ENCODE measurements around the gene ARHGAP42. TPM values are rescaled to one million over a fixed set of nuclear protein-coding genes. Genes with fewer than 3 reads are reported as not detected.

ARHGAP42 gene
- total RNA-seq, 1 donor from 2014 or later: 0.16 TPM

DNA sequence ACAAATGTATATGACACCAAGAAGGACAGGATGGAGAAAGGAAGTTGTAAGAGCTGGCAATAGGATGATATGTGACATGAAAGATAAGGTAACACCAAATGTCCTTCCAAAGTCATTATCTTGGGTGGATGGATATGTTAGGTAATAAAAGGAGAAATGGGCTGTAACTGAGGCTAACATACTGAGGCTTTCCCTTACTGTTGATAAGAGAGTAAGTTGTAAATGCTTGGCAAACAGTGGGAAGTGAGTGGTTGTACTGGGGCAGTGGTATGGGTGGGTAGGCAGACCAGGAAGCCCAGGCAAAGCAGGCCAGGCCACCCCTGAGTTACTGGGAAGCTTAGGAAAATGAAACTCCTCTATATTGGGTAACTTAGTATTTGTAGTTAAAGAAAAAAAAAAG lies 73.7 kb downstream of the ARHGAP42 start:
- Mint-ChIP-seq H3K27ac (no peak overlapping the region), H3K4me3 (ENCODE audit: low read depth) (no peak overlapping the region), H3K9me3 (no peaks in the 10 kb centered on the region), H3K4me1 (ENCODE audit: low read depth) (no peaks in the 10 kb centered on the region), H3K36me3 (ENCODE audit: low read depth) (no peaks in the 10 kb centered on the region), H3K27me3 (ENCODE audit: low read depth) (no peaks in the 10 kb centered on the region)
- no peak for DNase-seq (ENCODE audit: low spot score)
- intact Hi-C loops (cut with micrococcal nuclease): no loop called here

DNA sequence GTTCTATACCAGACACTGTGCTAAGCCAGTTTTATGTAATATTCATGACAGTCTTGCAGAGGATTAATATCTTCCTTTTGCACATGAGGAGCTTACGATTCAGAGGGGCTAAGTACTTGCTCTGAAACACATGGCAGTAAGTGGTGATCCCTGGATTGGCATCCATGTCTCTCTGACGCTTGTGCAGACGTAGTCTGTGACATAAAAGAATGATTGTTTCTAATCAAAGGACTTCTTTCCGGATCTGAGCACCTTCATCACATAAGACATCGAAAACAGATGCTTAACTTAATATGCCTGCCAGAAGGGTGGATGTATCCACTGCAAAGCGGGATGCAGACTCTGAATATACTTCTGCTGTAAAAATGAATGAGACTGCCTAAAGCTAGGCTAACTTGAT lies 74.8 kb downstream of the ARHGAP42 start:
- Mint-ChIP-seq H3K9me3 (no peaks in the 10 kb centered on the region), H3K27ac (no peak overlapping the region), H3K27me3 (ENCODE audit: low read depth) (no peaks in the 10 kb centered on the region), H3K4me1 (ENCODE audit: low read depth) (no peaks in the 10 kb centered on the region), H3K36me3 (ENCODE audit: low read depth) (no peaks in the 10 kb centered on the region), H3K4me3 (ENCODE audit: low read depth) (no peak overlapping the region)
- intact Hi-C loops (cut with micrococcal nuclease): no loop called here
- no peak for DNase-seq (ENCODE audit: low spot score)

DNA sequence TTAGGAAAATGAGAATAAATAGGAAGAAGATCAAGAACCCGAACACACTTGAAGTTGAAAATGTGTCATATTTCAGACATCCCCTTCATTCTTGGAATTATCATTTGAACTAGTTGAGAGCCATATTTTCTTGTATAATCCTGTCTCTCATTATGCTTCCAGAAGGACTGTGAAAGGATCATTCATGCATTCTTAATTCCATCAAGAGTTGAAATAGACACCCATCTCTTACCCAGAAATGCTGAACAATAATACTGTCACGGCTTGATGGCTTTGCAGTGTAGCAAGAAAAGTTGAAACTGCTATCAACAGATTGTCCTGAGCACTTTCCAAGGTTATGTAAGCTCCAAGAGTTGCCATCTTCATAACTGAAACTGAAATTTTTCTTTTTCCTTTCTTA lies 79.7 kb downstream of the ARHGAP42 start:
- intact Hi-C loops (cut with micrococcal nuclease): no loop called here
- Mint-ChIP-seq H3K9me3 (no peaks in the 10 kb centered on the region), H3K36me3 (ENCODE audit: low read depth) (no peaks in the 10 kb centered on the region), H3K4me1 (ENCODE audit: low read depth) (no peaks in the 10 kb centered on the region), H3K27ac (no peak overlapping the region), H3K27me3 (ENCODE audit: low read depth) (no peaks in the 10 kb centered on the region), H3K4me3 (ENCODE audit: low read depth) (no peak overlapping the region)
- no peak for DNase-seq (ENCODE audit: low spot score)

DNA sequence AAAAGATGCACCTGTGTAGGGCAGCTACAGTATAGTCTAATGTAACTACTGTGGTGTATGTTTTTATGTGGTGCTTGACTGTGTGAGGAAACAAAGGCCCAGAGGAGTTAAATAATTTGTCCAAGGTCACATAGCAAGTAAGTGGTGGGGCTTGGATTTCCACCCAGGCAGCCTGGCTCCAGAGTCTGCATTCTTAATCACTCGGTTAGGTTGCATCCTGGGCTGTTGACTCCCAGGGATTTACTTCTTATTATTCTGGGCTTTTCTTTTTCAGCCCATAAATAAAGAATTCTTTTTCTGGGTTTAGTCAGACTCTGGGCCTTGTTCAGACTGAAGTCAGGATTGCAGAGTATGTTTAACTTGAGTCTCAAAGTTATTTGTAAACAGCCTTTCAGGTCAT lies 82.1 kb downstream of the ARHGAP42 start:
- H3K4me3 Mint-ChIP-seq (ENCODE audit: low read depth): no peak overlapping the region
- no peaks in the 10 kb centered on the region for H3K27me3 Mint-ChIP-seq (ENCODE audit: low read depth)
- no peak for DNase-seq (ENCODE audit: low spot score)
- no peaks in the 10 kb centered on the region for H3K36me3 Mint-ChIP-seq (ENCODE audit: low read depth)
- H3K9me3 Mint-ChIP-seq: no peaks in the 10 kb centered on the region
- H3K4me1 Mint-ChIP-seq (ENCODE audit: low read depth): no peaks in the 10 kb centered on the region
- intact Hi-C loops (cut with micrococcal nuclease): no loop called here
- no peak overlapping the region for H3K27ac Mint-ChIP-seq

DNA sequence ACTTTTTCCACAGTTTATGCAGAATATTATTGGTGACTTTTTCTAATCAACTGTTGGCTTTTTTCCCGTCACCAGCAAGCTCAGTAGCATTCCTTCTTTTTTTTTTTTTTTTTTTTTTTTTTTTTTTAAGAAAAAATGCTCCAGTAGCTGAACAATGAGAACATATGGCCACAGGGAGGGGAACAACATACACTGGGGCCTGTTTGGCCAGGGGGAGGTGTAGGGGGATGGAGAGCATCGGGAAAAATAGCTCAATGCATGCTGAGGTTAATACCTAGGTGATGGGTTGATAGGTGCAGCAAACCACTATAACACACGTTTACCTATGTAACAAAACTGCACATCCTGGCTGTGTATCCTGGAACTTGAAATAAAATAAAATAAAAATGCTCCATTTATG lies 82.5 kb downstream of the ARHGAP42 start:
- no peak overlapping the region for H3K27ac Mint-ChIP-seq
- DNase-seq (ENCODE audit: low spot score): no peak
- H3K36me3 Mint-ChIP-seq (ENCODE audit: low read depth): no peaks in the 10 kb centered on the region
- no peaks in the 10 kb centered on the region for H3K27me3 Mint-ChIP-seq (ENCODE audit: low read depth)
- H3K9me3 Mint-ChIP-seq: no peaks in the 10 kb centered on the region
- no peaks in the 10 kb centered on the region for H3K4me1 Mint-ChIP-seq (ENCODE audit: low read depth)
- no peak overlapping the region for H3K4me3 Mint-ChIP-seq (ENCODE audit: low read depth)
- intact Hi-C loops (cut with micrococcal nuclease): no loop called here

DNA sequence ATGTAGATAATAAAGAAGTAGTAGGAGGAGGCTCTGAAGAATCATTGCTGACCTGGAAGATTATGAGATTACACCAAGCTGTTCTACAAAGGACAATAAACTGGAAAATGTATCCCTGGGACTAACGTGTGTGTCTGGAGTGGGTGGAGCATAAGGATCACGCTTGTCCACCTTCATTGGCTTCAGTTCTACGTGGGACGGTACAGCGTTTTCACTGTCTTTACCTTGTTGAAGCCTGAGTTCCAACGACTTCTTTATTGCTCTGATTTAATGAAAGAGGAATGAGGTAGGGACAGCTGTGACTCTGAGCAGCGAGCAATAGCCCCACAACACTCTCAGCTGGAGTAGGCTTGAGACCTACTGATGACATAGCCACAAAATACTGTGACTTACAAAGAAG lies 87.0 kb downstream of the ARHGAP42 start:
- intact Hi-C loops (cut with micrococcal nuclease): no loop called here
- Mint-ChIP-seq H3K27ac (no peak overlapping the region), H3K9me3 (no peaks in the 10 kb centered on the region), H3K36me3 (ENCODE audit: low read depth) (no peaks in the 10 kb centered on the region), H3K27me3 (ENCODE audit: low read depth) (no peaks in the 10 kb centered on the region), H3K4me3 (ENCODE audit: low read depth) (no peak overlapping the region), H3K4me1 (ENCODE audit: low read depth) (no peaks in the 10 kb centered on the region)
- DNase-seq (ENCODE audit: low spot score): no peak

DNA sequence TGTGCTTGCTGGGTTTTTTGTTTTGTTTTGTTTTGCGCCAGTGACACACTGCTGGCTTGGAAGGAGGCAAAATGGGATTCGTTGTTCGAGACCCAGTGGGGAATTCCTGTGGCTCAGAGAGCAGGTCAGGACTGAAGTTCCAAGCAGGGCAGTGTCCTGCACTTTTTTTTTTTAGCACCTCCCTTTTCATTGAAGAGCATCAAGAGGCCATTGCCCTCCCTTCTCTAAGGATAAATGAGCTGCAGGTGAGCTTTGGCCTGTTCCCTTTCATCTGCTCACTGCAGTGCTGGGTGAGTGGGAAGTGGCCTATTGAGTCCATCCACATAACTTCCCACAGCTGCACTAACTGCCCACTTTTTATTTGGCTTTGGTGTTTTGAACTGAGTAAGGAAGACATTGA lies 87.8 kb downstream of the ARHGAP42 start:
- Mint-ChIP-seq H3K27ac (no peak overlapping the region), H3K4me3 (ENCODE audit: low read depth) (no peak overlapping the region), H3K4me1 (ENCODE audit: low read depth) (no peaks in the 10 kb centered on the region), H3K27me3 (ENCODE audit: low read depth) (no peaks in the 10 kb centered on the region), H3K36me3 (ENCODE audit: low read depth) (no peaks in the 10 kb centered on the region), H3K9me3 (no peaks in the 10 kb centered on the region)
- no peak for DNase-seq (ENCODE audit: low spot score)
- intact Hi-C loops (cut with micrococcal nuclease): no loop called here

DNA sequence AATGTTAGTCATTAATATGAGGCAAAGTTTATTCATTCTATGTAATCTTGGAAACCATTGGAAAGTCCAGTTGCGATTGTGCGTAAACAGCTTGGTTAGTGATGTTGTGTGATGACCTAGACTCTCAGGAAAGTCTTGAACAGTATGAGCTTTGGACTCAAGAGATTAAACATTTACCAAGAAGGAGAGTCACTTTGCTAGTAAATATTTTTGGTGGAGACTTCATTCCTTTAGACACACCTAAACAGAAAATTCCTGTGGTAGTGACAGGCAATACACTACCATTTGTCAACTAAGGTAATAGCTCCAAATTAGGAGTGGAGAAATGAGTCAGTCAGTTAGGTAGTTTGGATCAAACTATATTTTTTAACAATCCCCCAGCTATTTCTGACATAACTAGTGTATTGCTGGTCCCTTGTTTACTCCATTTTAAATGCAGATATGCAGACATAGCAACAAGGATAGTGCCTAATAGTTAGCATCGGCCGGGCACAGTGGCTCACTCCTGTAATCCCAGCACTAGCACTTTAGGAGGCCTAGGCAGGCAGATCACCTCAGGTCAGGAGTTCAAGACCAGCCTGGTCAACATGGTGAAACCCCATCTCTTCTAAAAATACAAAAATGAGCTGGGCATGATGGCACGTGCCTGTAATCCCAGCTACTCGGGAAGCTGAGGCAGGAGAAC lies 89.3 kb downstream of the ARHGAP42 start:
- no peaks in the 10 kb centered on the region for H3K4me1 Mint-ChIP-seq (ENCODE audit: low read depth)
- intact Hi-C loops (cut with micrococcal nuclease): no loop called here
- H3K27ac Mint-ChIP-seq: no peak overlapping the region
- H3K36me3 Mint-ChIP-seq (ENCODE audit: low read depth): no peaks in the 10 kb centered on the region
- DNase-seq (ENCODE audit: low spot score): no peak
- no peaks in the 10 kb centered on the region for H3K27me3 Mint-ChIP-seq (ENCODE audit: low read depth)
- H3K9me3 Mint-ChIP-seq: no peaks in the 10 kb centered on the region
- no peak overlapping the region for H3K4me3 Mint-ChIP-seq (ENCODE audit: low read depth)

DNA sequence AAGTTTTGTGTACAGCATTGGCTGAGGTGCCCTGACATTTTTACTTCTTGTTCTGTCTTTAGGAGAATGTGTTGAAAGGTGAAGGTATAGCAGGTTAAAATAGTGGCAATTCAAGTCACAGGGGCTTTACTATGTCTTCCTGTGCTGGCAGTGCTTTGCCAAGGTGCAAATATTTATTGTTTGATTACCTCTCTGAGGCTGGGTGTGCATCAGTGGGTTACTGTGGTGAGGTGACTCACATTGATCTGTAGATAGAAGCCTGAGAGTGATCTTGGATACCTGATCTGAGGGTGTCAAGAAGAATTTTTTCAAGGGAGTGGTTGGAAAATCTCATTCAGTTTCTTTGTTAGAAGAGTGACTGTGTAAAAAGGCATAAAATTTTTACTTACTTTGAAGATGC lies 90.0 kb downstream of the ARHGAP42 start:
- Mint-ChIP-seq H3K27ac (no peak overlapping the region), H3K9me3 (no peaks in the 10 kb centered on the region), H3K36me3 (ENCODE audit: low read depth) (no peaks in the 10 kb centered on the region), H3K4me1 (ENCODE audit: low read depth) (no peaks in the 10 kb centered on the region), H3K4me3 (ENCODE audit: low read depth) (no peak overlapping the region), H3K27me3 (ENCODE audit: low read depth) (no peaks in the 10 kb centered on the region)
- no peak for DNase-seq (ENCODE audit: low spot score)
- intact Hi-C loops (cut with micrococcal nuclease): no loop called here

DNA sequence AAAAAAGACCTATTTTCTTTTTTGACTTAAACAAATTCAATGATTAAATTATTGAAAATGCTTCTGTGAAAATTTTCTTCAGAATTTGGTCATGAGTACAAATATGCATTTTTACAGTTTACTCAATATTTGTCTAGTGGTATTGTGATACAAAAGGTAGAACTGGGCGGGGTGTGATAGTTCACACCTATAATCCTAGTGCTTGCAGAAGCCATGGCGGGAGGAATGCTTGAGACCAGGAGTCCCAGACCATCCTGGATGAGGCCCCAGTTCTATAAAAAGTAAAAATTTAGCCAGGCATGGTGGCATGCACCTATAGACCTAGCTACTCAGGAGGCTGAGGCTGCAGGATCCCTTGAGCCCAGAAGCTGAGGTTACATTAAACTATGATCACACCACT lies 90.6 kb downstream of the ARHGAP42 start:
- Mint-ChIP-seq H3K36me3 (ENCODE audit: low read depth) (no peaks in the 10 kb centered on the region), H3K27me3 (ENCODE audit: low read depth) (no peaks in the 10 kb centered on the region), H3K4me1 (ENCODE audit: low read depth) (no peaks in the 10 kb centered on the region), H3K27ac (no peak overlapping the region), H3K4me3 (ENCODE audit: low read depth) (no peak overlapping the region), H3K9me3 (no peaks in the 10 kb centered on the region)
- no peak for DNase-seq (ENCODE audit: low spot score)
- intact Hi-C loops (cut with micrococcal nuclease): no loop called here

DNA sequence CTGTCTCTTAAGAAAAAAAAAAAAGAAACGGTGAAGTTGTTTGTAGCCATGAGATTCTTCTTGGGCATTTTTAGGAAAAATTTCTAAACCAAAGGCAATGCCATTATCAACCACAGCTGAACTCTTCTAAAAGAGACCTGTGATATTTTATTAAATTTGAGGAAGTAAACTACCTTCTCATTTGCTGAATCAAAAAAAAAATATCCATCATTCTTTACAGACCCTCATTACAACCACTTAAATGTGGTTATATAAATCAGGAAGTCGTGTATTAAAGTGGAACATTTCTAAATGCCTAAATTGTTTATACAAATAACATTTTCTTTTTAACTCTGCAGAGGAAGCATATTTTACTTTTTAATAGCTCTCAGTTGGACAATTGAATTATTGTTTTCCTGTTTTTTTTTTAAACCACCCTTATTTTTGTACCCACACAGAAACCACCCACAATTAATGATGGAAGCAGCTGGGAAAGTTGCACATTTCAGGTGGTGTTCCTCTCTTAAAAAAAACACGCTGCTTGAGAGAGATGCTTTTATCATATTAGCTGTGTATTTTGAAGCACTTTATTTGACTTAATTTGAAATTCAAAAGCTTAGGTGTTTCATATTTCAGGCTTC lies 91.2 kb downstream of the ARHGAP42 start:
- no peaks in the 10 kb centered on the region for H3K4me1 Mint-ChIP-seq (ENCODE audit: low read depth)
- no peak overlapping the region for H3K4me3 Mint-ChIP-seq (ENCODE audit: low read depth)
- no peaks in the 10 kb centered on the region for H3K36me3 Mint-ChIP-seq (ENCODE audit: low read depth)
- no peak for DNase-seq (ENCODE audit: low spot score)
- intact Hi-C loops (cut with micrococcal nuclease): no loop called here
- no peak overlapping the region for H3K27ac Mint-ChIP-seq
- no peaks in the 10 kb centered on the region for H3K27me3 Mint-ChIP-seq (ENCODE audit: low read depth)
- H3K9me3 Mint-ChIP-seq: no peaks in the 10 kb centered on the region

DNA sequence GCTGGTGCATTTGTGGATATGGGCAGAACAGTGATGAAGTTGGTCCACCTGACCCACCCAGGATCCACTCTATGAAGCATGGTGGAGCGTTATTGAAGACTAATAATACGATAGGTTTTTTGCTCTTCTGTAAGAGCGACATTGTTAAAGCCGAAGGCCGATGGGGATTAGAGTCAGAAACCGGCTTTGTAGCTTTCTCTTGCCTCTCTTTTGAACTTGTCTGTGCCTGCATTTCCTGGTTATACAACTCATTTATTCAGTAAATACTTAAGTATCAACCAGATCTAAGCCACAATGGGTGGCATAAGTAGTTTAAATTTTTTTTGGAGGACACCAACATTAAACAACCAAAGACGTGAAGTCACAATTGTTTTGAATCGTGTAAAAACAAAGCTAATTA lies 93.4 kb downstream of the ARHGAP42 start:
- intact Hi-C loops (cut with micrococcal nuclease): no loop called here
- Mint-ChIP-seq H3K9me3 (no peaks in the 10 kb centered on the region), H3K36me3 (ENCODE audit: low read depth) (no peaks in the 10 kb centered on the region)

DNA sequence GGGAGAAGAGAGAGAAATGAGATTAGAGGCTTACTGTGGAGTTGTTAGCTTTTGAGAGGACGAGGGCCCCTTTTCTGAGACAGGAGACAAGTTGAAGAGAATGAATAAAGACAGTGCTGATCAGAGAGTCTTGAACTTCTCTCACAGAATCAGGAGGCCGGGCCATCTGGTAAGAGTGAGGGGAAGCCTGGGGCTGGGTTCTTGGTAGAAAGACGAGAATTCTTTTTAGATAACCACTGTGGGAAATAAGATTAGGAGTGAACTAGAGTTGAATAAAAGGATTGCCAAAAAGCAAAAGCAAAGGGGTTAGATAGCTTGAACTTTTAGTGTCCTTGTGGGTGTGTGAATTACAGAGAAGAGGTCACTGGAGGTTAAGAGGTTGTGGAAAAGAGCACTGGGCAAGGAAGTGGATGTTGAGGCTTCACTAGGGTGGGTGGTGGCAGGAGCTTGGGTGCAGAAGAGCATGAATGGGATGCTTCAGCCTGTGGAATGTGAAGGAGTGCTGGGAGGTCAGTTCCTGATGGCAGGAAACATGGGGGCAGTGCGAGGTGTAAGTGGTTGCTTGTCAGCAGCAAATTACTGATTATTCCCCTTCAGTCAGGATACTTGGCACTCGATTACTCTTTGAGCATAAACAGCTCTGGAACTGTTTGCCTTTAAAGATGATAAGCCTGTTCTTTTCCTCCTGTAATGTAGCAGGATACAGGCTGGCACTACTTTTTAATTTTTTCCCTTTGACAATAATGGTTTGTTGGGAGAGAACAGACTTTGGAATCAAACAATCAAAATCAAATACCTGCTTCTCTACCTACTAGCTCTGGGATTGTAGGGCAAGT lies 98.3 kb downstream of the ARHGAP42 start:
- Mint-ChIP-seq H3K27me3 (ENCODE audit: low read depth) (no peaks in the 10 kb centered on the region), H3K9me3 (no peaks in the 10 kb centered on the region), H3K36me3 (ENCODE audit: low read depth) (no peaks in the 10 kb centered on the region), H3K27ac (no peak overlapping the region), H3K4me1 (ENCODE audit: low read depth) (no peaks in the 10 kb centered on the region), H3K4me3 (ENCODE audit: low read depth) (no peak overlapping the region)
- intact Hi-C loops (cut with micrococcal nuclease): no loop called here
- DNase-seq (ENCODE audit: low spot score): no peak

More for the DNA sequence above, 93.4 kb downstream of the ARHGAP42 start:
- Mint-ChIP-seq H3K4me1 (ENCODE audit: low read depth) (no peaks in the 10 kb centered on the region), H3K4me3 (ENCODE audit: low read depth) (no peak overlapping the region), H3K27me3 (ENCODE audit: low read depth) (no peaks in the 10 kb centered on the region), H3K27ac (no peak overlapping the region)
- no peak for DNase-seq (ENCODE audit: low spot score)

Measured in activated T-helper 2 cell treated with anti-CD3 and anti-CD28 coated beads, Interferon-gamma antibody, Interleukin-2, Interleukin-4, amounts not matched to agents 10 μg/mL and 5 μg/mL and 100 μg/mL, durations not matched to agents 14 hours and 24 hours and 36 hours (primary cell).